HG03460 (cell line): Measurements from ENCODE around the gene SYT14.
"Not testable (repeated sequence)": the region's sequence is repeated elsewhere in the genome, so short reads cannot be mapped to it uniquely, and the experiment has no call there.

Experiments
- ATAC-seq: cut with Tn5 transposase; IDR thresholded peaks from one replicate; pipeline ENCODE4 v1.9.1; 2021; ENCODE audit not compliant: unreplicated experiment

Gene SYT14

GRCh38 chr1:209937996-209938959 is at the start of gene SYT14:
SYT14 (plus strand) TSS chr1:209938217; CDS start chr1:209938265, 48 bp downstream.
- ATAC-seq = no peak

GRCh38 chr1:209888291-209889076 is 49.5 kb upstream of the SYT14 start:
- not testable (repeated sequence) for ATAC-seq

GRCh38 chr1:209889077-209889418 is 49.0 kb upstream of the SYT14 start:
- ATAC-seq = no peak

DNA sequence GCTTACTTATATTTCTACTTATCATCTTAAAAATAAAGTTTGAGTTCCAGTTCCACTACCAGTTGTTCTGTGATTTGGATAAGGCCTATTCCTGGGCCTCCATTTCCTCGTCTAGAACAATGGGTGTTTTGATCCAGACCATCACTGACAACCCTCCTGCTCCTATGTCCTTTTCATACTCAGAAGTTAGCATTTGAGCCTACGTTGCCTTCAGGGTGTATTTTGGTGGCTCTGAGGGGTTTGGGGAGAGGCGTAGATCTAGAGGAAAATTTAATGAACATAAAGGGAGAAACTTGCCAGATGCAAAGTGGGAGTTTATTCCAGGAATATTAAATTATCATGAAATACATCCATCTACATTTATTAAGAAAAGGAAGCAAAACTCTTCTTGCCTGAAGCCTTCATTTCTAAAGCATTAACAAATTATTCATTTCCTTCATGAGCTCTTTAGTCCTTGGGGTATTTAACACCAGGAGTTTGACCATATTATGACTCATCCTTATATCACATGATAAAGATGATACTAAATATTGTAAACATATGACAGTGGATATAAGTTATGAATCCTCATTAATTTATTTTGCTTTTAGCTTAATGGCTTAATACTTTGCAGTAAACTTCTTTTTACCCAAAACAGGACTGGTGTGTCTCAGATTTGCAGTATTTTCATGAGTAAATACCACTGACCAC is 47.2 kb upstream of the SYT14 start:
- ATAC-seq = no peak

GRCh38 chr1:209893751-209894150 is 44.3 kb upstream of the SYT14 start:
- no peak for ATAC-seq

GRCh38 chr1:209895709-209896108 is 42.3 kb upstream of the SYT14 start:
- ATAC-seq = no peak

- ATAC-seq = no peak
These were observed 41.7 kb upstream of the SYT14 start for GRCh38 chr1:209896346-209896745.

GRCh38 chr1:209898271-209898670 is 39.7 kb upstream of the SYT14 start:
- not testable (repeated sequence) for ATAC-seq

DNA sequence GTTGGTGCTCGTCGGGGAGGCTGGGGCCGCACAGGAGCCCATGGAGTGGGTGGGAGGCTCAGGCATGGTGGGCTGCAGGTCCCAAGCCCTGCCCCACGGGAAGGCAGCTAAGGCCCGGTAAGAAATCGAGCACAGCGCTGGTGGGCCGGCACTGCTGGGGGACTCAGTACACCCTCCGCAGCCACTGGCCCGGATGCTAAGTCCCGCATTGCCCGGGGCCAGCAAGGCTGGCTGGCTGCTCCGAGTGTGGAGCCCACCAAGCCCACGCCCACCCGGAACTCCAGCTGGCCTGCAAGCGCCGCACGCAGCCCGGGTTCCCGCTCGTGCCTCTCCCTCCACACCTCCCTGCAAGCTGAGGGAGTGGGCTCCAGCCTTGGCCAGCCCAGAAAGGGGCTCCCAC is 39.2 kb upstream of the SYT14 start:
- not testable (repeated sequence) for ATAC-seq

DNA sequence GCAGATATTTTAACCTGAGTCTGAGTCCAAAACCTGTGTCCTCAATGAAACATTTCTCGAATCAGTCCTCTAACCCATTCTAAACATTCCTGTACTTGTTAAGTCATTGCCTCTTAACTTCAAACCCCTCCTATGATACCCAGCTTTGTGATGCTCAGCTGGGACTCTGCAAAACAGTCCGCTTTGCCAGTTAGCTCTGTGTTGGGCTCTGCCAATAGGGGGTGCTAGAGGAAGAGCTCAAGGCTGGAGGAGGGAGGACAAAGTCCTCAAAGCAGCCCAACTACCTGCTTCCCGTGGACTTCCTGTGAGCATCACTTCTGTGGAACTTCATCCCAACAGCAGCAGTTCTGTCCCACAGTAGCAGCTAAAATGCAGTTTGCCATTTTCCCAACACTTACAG is 38.1 kb upstream of the SYT14 start:
- ATAC-seq = no peak

DNA sequence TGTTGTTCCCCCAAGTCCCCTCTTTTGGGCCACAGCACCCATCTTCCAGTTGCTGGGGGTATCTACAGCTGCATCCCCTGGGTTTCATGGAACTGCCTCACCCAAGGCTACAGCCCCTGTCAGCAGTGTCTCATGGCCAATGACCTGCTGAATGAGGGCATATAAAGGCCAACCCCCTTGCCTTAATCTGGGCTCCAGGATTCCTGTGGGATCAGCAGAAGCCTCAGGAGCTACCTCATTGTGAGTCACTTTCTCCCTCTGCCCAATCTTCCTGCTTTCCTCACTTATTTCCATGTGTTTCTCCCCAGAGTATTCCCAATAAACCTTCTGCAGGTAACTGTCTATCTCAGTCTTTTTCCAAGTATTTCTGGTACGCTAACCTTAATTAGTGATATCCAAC is 37.3 kb upstream of the SYT14 start:
- no peak for ATAC-seq

- no peak for ATAC-seq
These were observed 36.8 kb upstream of the SYT14 start for GRCh38 chr1:209901211-209901610.

DNA sequence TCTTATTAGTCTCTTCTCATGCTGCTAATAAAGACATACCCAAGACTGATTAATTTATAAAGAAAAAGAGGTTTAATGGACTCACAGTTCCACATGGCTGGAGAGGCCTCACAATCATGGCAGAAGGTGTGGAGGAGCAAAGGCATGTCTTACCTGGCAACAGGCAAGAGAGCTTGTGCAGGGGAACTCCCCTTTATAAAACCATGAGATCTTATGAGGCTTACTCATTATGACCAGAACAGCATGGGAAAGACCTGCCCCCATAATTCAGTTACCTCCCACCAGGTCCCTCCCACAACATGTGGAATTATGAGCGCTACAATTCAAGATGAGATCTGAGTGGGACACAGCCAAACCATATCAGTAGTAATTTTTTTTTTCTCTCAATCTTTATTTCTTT is 33.2 kb upstream of the SYT14 start:
- ATAC-seq = not testable (repeated sequence)

DNA sequence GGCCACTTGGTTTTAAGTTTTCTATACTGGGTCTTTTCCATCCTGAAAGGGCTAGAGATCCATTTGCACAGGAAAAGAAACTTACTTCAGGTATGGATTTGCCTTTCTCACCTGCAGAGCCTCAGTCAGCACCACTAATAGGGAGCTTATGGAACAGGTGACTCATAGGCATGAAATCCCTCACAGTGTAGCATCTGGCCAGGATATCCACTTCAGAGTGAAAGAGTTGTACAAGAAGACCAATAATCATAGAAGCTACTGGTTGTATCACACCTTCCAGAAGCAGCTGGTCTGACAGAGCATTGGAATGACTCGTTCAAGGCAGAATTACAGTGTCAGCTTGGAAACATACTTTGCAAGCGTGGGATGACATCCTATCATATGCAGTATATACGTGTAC is 26.3 kb upstream of the SYT14 start:
- ATAC-seq = no peak

GRCh38 chr1:209912306-209912705 is 25.7 kb upstream of the SYT14 start:
- no peak for ATAC-seq

DNA sequence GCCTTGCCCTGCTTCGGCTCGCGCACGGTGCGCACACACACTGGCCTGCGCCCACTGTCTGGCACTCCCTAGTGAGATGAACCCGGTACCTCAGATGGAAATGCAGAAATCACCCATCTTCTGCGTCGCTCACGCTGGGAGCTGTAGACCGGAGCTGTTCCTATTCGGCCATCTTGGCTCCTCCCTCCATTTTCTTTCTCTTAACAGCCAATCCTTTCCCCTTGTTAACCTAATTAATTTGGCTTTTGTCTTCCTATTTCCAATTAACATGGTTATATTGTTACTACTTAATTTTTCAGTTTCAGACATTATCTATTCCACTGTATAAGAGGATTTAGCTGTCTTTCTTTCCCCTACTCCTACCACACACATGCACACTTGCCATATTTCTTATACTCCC is 18.4 kb upstream of the SYT14 start:
- not testable (repeated sequence) for ATAC-seq

- ATAC-seq = no peak
These were observed 17.2 kb upstream of the SYT14 start for GRCh38 chr1:209920844-209921243.

GRCh38 chr1:209924390-209924789 is 13.6 kb upstream of the SYT14 start:
- ATAC-seq = no peak

- no peak for ATAC-seq
These were observed 12.0 kb upstream of the SYT14 start for GRCh38 chr1:209926045-209926444.

GRCh38 chr1:209927466-209927865 is 10.6 kb upstream of the SYT14 start:
- ATAC-seq = no peak

- no peak for ATAC-seq
These were observed 8.3 kb upstream of the SYT14 start for GRCh38 chr1:209929751-209930150.
